ENCODE results near the gene TUBGCP2.

DNA sequence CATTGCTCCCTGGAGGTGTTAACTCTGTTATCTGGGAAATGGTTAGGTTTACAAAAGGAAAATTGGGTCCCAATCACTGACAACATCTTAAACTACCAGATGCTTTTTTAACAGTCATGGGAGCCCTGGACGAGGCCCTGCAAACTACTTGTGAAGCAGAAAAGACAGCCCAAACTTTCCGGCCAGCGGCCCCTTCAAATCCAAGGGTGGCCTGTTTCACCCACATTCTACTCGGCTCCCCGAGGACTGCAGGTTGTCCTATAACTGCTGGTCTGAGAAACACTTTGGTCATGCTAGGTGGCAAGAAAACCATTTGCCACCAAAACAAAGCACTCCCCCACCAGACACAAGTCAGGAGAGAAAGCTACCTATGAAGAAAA, 2.6 kb downstream of the TUBGCP2 start:
- TF ChIP-seq POLR2AphosphoS5 (IDR thresholded peaks at IDR 0.05; ENCODE audit: low read depth, low read length): no peak
- no peak for TF ChIP-seq TAF1 (IDR thresholded peaks at IDR 0.05; ENCODE audit: borderline replicate concordance, insufficient read depth, low read length)
- TF ChIP-seq SIN3A (IDR thresholded peaks at IDR 0.05; ENCODE audit: borderline replicate concordance, insufficient read depth, low read length): no peak
- TF ChIP-seq, protein P1, sequence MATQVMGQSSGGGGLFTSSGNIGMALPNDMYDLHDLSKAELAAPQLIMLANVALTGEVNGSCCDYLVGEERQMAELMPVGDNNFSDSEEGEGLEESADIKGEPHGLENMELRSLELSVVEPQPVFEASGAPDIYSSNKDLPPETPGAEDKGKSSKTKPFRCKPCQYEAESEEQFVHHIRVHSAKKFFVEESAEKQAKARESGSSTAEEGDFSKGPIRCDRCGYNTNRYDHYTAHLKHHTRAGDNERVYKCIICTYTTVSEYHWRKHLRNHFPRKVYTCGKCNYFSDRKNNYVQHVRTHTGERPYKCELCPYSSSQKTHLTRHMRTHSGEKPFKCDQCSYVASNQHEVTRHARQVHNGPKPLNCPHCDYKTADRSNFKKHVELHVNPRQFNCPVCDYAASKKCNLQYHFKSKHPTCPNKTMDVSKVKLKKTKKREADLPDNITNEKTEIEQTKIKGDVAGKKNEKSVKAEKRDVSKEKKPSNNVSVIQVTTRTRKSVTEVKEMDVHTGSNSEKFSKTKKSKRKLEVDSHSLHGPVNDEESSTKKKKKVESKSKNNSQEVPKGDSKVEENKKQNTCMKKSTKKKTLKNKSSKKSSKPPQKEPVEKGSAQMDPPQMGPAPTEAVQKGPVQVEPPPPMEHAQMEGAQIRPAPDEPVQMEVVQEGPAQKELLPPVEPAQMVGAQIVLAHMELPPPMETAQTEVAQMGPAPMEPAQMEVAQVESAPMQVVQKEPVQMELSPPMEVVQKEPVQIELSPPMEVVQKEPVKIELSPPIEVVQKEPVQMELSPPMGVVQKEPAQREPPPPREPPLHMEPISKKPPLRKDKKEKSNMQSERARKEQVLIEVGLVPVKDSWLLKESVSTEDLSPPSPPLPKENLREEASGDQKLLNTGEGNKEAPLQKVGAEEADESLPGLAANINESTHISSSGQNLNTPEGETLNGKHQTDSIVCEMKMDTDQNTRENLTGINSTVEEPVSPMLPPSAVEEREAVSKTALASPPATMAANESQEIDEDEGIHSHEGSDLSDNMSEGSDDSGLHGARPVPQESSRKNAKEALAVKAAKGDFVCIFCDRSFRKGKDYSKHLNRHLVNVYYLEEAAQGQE (IDR thresholded peaks at IDR 0.05; ENCODE audit: insufficient read depth in 1 of 2, low read depth in 2 of 2, low read length in 2 of 2): no peak
